ENCODE measurements around the gene CCDC32. TPM values are rescaled to one million over a fixed set of nuclear protein-coding genes. Genes with fewer than 3 reads are reported as not detected.
A peak's percentile ranks its signal among the peaks of the same experiment; 100 is the strongest.

CCDC32 gene
- total RNA-seq, 2 donors from 2014 or later: 27.5 to 32.0 TPM

GRCh38 chr15:40598126-40598525, 33.3 kb upstream of the CCDC32 start:
- TF ChIP-seq CTCF (IDR thresholded peaks at IDR 0.05): no peak
- Histone ChIP-seq H3K9ac (ENCODE audit: low read depth in 2 of 2, low read length in 2 of 2) (no peak overlapping the region), H3K27ac (no peak overlapping the region), H3K4me3 (no peak overlapping the region), H3K9me3 (no peaks in the 10 kb centered on the region), H3K36me3 (no peaks in the 10 kb centered on the region), H3K27me3 (no peaks in the 10 kb centered on the region), H3K4me1 (no peaks in the 10 kb centered on the region)
- intact Hi-C loops (cut with DNase I): no loop called here
- no peak for DNase-seq

GRCh38 chr15:40597024-40597423, 32.2 kb upstream of the CCDC32 start:
- H3K4me1 ChIP-seq: no peaks in the 10 kb centered on the region
- H3K27ac ChIP-seq: no peak overlapping the region
- intact Hi-C loops (cut with DNase I): no loop called here
- no peak overlapping the region for H3K4me3 ChIP-seq
- no peak overlapping the region for H3K9ac ChIP-seq (ENCODE audit: low read depth in 2 of 2, low read length in 2 of 2)
- DNase-seq: no peak
- no peaks in the 10 kb centered on the region for H3K27me3 ChIP-seq
- H3K9me3 ChIP-seq: no peaks in the 10 kb centered on the region
- H3K36me3 ChIP-seq: no peaks in the 10 kb centered on the region
- no peak for TF ChIP-seq CTCF (IDR thresholded peaks at IDR 0.05)

GRCh38 chr15:40595773-40596172, 30.9 kb upstream of the CCDC32 start:
- TF ChIP-seq CTCF (IDR thresholded peaks at IDR 0.05): no peak
- no peaks in the 10 kb centered on the region for H3K36me3 ChIP-seq
- H3K9ac ChIP-seq (ENCODE audit: low read depth in 2 of 2, low read length in 2 of 2): no peak overlapping the region
- H3K27me3 ChIP-seq: no peaks in the 10 kb centered on the region
- H3K4me3 ChIP-seq: no peak overlapping the region
- H3K4me1 ChIP-seq: no peaks in the 10 kb centered on the region
- DNase-seq: no peak
- intact Hi-C loops (cut with DNase I): no loop called here
- no peaks in the 10 kb centered on the region for H3K9me3 ChIP-seq
- H3K27ac ChIP-seq: no peak overlapping the region

- Histone ChIP-seq H3K27me3 (no peaks in the 10 kb centered on the region), H3K27ac (no peak overlapping the region), H3K9ac (ENCODE audit: low read depth in 2 of 2, low read length in 2 of 2) (peak overlapping the region in 1 of 2 donors; percentile 67), H3K4me3 (peak overlapping the region; percentile 75), H3K9me3 (no peaks in the 10 kb centered on the region), H3K36me3 (no peaks in the 10 kb centered on the region), H3K4me1 (no peaks in the 10 kb centered on the region)
- DNase-seq: no peak
- intact Hi-C loops (cut with DNase I): no loop called here
- no peak for TF ChIP-seq CTCF (IDR thresholded peaks at IDR 0.05)
Observed at GRCh38 chr15:40595219-40595618, 30.4 kb upstream of the CCDC32 start.

- TF ChIP-seq CTCF (IDR thresholded peaks at IDR 0.05): no peak
- intact Hi-C loops (cut with DNase I): no loop called here
- peak; percentile 73 for DNase-seq
- H3K36me3 ChIP-seq: no peaks in the 10 kb centered on the region
- no peaks in the 10 kb centered on the region for H3K27me3 ChIP-seq
- peak overlapping the region; percentile 70 for H3K27ac ChIP-seq
- H3K9me3 ChIP-seq: no peaks in the 10 kb centered on the region
- H3K4me1 ChIP-seq: no peaks in the 10 kb centered on the region
- H3K9ac ChIP-seq (ENCODE audit: low read depth in 2 of 2, low read length in 2 of 2): peak overlapping the region; percentile 38 to 67
- peak overlapping the region; percentile 75 for H3K4me3 ChIP-seq
Observed at GRCh38 chr15:40594429-40594836, 29.6 kb upstream of the CCDC32 start.

Data from colonic mucosa (tissue), 4 donors.